Measurements from ENCODE around the gene PCDH9.

The PCDH9 gene

GRCh38 chr13:66807251-66807650 is 422.9 kb downstream of the PCDH9 start:
- in situ Hi-C loops (cut with HindIII; ENCODE audit: low pct_ligation_motif_present, low sequenced_read_pairs) = no loop called here
- Histone ChIP-seq H3K27ac (no peak overlapping the region), H3K36me3 (replicated peaks) (no peaks in the 10 kb centered on the region), H3K4me3 (ENCODE audit: low read depth, low read length) (no peak overlapping the region), H3K27me3 (replicated peaks) (no peaks in the 10 kb centered on the region)
- DNase-seq = no peak
- no peak for TF ChIP-seq CTCF (IDR thresholded peaks at IDR 0.05; ENCODE audit: low read depth, low read length, missing control alignments)

GRCh38 chr13:66805657-66806056 is 424.5 kb downstream of the PCDH9 start:
- H3K27ac ChIP-seq = no peak overlapping the region
- H3K36me3 ChIP-seq (replicated peaks) = no peaks in the 10 kb centered on the region
- no peak for TF ChIP-seq CTCF (IDR thresholded peaks at IDR 0.05; ENCODE audit: low read depth, low read length, missing control alignments)
- no peaks in the 10 kb centered on the region for H3K27me3 ChIP-seq (replicated peaks)
- H3K4me3 ChIP-seq (ENCODE audit: low read depth, low read length) = no peak overlapping the region
- in situ Hi-C loops (cut with HindIII; ENCODE audit: low pct_ligation_motif_present, low sequenced_read_pairs) = no loop called here
- DNase-seq = peak; percentile 81

GRCh38 chr13:66803808-66804456 is 426.2 kb downstream of the PCDH9 start:
- H3K4me3 ChIP-seq (ENCODE audit: low read depth, low read length) = no peak overlapping the region
- in situ Hi-C loops (cut with HindIII; ENCODE audit: low pct_ligation_motif_present, low sequenced_read_pairs) = no loop called here
- H3K27me3 ChIP-seq (replicated peaks) = no peaks in the 10 kb centered on the region
- DNase-seq = no peak
- H3K36me3 ChIP-seq (replicated peaks) = no peaks in the 10 kb centered on the region
- no peak overlapping the region for H3K27ac ChIP-seq
- no peak for TF ChIP-seq CTCF (IDR thresholded peaks at IDR 0.05; ENCODE audit: low read depth, low read length, missing control alignments)

- Histone ChIP-seq H3K36me3 (replicated peaks) (no peaks in the 10 kb centered on the region), H3K4me3 (ENCODE audit: low read depth, low read length) (no peak overlapping the region), H3K27me3 (replicated peaks) (no peaks in the 10 kb centered on the region), H3K27ac (no peak overlapping the region)
- TF ChIP-seq CTCF (IDR thresholded peaks at IDR 0.05; ENCODE audit: low read depth, low read length, missing control alignments) = no peak
- in situ Hi-C loops (cut with HindIII; ENCODE audit: low pct_ligation_motif_present, low sequenced_read_pairs) = no loop called here
- no peak for DNase-seq
Measured at GRCh38 chr13:66803013-66803807, 426.9 kb downstream of the PCDH9 start.

GRCh38 chr13:66795636-66796035 is 434.5 kb downstream of the PCDH9 start:
- DNase-seq = no peak
- Histone ChIP-seq H3K27ac (no peak overlapping the region), H3K27me3 (replicated peaks) (no peaks in the 10 kb centered on the region), H3K4me3 (ENCODE audit: low read depth, low read length) (no peak overlapping the region), H3K36me3 (replicated peaks) (no peaks in the 10 kb centered on the region)
- TF ChIP-seq CTCF (IDR thresholded peaks at IDR 0.05; ENCODE audit: low read depth, low read length, missing control alignments) = no peak
- in situ Hi-C loops (cut with HindIII; ENCODE audit: low pct_ligation_motif_present, low sequenced_read_pairs) = no loop called here

Data from brain microvascular endothelial cell (primary cell).